ENCODE results near the gene COL4A3.
"Not testable (repeated sequence)": the region's sequence is repeated elsewhere in the genome, so short reads cannot be mapped to it uniquely, and the experiment has no call there.

The COL4A3 gene

DNA sequence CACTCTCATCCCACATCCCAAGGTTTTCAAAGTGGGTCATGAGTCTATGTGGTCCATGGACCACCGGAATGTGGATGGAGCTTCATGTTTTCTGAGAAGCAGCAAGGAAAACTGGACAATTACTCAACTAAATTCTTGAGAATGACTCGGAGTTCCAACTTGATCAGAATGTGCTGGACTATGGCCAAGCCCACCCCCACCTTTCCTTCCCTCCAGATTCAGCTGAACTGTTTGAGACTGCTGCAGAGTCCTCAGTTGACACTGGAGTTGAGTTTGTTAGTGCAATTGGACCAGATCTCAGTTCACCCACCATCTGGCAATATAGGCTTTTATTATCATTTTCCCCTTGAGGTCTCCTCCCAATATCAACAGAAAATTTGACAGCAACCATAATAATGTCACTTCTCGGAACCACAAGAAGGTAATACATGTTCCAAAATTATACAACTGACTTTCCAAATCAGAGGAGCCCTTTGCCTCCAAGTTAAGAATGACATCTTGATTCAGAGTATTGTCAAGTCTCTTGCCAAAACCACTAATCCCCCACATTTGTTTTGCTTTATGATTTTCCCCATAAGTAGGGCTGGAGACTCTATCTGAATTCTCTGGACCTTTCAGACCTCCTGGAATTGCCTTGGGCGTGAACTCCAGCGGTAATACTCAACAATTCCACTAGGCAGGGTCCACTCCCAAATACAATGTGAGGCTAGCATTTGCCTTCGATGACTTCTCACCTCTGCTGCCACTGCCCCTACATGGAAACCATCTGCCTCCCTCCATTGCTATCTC, 9.2 kb upstream of the COL4A3 start:
- no peak for DNase-seq (ENCODE audit: low read depth in 2 of 2)

DNA sequence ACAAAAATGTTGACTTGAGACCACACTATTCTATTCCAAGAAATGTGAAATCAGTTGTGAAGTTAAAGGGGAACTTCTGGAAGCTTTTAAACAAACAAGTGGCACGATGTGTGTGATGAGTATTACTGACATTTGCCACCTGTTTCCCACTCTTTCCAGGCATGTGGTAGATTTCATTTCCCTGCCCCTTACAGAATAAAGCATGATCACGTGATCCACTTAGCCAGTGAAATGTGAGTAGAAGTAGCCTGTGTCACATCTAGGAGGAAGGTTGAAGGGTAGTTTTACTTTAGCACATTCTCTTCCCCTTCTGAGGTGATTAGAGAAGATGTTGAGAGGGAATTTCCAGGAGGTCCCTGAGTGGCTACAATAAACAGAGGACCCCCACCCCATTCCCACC, 4.3 kb upstream of the COL4A3 start:
- no peak for DNase-seq (ENCODE audit: low read depth in 2 of 2)

DNA sequence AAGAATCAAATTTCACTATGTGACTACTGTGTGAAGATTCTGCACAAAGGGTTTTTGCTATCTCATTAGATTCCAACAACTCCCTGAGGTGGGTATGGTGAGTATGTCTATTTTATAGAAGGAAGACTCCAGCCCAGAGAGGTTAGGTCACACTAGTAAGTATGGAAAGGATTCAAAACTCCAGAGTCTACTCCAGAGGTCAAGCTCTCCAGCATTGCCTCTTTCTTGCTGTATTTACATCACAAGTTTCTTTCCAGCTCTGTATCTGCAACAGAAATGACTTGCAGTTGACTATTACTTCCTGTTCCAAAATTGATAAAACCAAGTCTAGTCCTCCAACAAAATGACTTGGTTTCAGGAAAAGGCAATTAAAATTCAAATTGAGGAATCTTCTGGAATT, 2.5 kb upstream of the COL4A3 start:
- DNase-seq (ENCODE audit: low read depth in 2 of 2), result no peak

DNA sequence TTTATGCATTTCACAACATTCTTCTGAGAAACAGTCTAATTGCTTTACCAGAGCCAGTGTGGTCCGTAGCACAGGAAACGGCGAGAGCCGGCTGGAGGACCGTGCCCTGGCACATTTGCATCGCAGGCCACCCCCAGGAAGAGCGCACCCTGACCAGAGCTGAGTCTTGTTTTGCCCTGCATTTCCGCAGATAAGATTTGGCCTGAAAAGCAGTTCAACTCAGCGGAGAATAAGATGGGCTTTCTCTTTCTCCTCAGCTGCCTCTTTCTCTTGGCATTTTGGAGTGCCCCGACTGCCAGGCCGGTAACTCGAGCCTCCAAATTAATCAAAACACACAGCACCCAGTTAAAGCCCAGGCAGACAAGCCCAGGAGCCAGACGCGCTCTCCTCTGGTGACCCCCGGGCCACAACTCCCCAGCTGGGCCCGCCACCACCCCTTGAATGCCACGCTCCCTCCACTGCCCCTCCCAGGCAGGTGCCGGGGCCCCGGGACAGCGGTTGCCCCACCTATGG, 883 bp upstream of the COL4A3 start:
- DNase-seq (ENCODE audit: low read depth in 2 of 2), result no peak

DNA sequence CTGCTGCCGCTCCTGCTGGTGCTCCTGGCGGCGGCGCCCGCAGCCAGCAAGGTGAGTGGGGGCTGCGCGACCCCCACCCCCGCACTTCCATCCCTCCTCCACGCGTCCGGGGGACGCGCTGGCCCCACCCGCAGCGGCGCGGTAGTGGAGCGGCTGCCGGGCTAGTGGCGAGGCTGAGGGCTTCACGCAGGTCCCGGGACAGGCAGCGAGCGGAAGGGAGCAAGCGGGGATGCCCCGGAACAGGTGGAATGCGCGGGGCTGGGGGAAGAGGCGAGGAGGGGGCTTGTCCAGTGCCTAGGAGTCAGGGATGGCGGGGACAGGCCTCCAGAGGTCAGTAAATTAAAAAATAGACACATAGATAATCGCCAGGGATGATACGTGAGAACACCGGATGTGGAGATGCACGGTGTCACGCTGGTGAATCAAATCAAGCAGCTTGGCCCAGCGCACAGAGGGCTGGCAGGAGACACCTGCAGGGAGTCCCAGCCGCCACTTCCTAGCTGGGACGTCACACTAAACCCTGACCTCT, 403 bp downstream of the COL4A3 start:
- no peak for DNase-seq (ENCODE audit: low read depth in 2 of 2)

DNA sequence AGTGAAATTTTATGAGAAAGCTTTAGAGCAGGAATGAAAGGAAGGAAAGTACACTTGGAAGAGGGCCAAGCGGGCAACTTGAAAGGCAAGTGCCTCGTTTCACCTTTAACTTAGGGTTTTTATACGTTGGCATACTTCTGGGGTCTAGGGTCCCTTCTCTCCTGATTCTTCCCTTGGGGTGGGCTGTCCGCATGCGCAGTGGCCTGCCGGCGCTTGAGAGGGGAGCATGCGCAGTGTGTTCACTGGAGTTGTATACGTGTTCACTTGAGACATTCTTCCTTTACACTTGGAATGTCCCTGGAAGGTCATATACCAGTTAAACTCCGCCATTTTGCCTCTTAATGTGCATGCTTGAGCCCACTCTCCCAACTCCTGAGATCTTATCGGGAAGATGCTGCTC, 7.4 kb downstream of the COL4A3 start:
- not testable (repeated sequence) for DNase-seq (ENCODE audit: low read depth in 2 of 2)

DNA sequence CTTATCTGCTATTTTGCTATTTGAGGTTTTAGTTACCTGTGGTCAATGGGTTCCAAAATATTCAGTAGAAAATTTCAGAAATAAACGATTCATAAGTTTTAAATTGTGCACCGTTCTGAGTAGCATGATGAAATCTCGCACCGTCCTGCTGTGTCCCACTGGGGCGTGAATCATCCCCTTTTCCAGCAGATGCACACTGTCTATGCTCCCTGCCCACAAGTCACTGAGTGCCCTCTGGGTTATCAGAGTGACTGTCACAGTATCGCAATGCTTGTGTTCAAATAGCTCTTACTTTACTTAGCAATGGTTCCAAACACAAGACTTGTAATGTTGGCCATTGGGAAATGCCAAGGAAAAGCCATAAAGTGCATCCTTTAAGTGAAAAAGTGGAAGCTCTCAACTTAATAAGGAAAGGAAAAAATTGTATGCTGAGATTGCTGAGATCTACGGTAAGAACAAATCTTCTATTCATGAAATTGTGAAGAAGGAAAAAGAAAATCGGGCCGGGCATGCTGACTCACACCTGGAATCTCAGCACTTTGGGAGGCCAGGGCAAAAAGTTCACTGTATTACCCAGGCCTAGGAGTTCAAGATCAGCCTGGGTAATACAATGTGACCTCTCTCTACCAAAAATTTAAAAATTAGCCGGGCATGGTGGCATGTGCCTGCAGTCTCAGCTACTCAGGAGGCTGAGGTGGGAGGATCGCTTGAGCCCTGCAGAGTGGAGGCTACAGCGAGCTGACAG, 13.3 kb downstream of the COL4A3 start:
- no peak for DNase-seq (ENCODE audit: low read depth in 2 of 2)

DNA sequence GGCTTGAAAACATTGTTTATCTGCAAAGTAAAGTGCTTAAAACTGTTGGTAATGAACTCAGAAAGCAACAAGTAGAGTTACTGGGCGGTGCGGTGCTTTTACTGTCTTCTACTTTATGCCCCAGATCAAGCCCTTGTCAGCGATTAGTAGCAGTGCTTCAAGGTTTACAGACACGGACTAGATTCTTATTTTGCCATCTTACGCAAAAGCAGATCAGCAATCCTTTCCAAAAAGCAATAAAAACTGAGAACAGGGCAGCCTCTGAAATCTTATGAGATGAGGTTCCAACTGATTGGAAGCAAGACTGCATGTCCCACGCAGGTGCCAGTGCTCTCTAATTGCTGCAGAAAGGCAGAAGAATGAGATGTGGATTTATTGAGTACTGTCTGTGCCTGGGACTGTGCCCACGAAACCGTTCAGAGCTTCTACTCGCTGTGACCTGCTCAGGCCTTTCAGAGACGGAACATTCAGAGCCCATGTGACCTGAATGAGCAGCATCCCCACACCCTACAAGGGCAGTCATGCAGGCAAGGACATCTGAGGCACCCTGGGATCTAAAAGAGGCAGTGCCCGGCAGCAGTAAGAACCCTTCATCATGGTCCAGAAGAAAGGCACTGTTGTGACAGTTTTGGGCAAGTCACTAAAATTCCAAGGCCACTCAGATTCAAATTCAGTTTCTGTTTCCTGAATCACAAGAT, 15.7 kb downstream of the COL4A3 start:
- DNase-seq (ENCODE audit: low read depth in 2 of 2), result no peak

DNA sequence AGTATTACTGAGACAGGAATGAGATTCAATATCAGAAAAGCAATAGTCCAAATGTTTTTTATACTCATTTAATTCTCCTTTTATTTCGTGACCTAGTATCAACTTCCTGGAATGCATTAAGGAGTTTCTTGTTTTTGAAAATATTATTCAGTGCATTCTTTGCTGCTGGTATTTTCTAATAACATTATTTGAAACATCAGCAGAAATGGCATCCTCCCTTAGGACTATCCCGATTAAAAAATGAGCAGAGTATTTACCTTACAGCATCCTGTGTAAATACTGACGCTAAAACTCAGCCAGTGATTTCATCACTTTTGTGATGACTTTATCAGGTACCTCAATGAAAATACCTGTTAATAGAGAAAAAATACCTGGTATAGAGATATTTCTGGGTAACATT, 16.3 kb downstream of the COL4A3 start:
- no peak for DNase-seq (ENCODE audit: low read depth in 2 of 2)

DNA sequence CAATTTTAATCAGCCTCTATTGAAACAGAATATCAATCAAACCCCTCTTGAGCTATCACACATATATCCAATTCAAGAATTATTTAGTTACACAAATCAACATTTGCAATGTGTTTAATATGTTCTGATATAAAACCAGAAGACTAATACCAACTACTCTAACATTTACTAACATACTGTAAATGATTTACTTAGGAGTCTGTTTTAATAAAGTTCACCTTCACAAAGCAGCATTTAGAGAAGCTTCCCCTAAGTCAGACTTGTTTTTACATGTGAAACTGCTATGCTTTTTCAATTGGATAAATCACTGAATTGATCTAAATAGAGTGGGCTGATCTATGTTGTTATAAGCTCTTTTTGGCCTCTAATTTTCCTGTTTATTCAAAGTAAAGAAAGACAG, 18.3 kb downstream of the COL4A3 start:
- no peak for DNase-seq (ENCODE audit: low read depth in 2 of 2)

DNA sequence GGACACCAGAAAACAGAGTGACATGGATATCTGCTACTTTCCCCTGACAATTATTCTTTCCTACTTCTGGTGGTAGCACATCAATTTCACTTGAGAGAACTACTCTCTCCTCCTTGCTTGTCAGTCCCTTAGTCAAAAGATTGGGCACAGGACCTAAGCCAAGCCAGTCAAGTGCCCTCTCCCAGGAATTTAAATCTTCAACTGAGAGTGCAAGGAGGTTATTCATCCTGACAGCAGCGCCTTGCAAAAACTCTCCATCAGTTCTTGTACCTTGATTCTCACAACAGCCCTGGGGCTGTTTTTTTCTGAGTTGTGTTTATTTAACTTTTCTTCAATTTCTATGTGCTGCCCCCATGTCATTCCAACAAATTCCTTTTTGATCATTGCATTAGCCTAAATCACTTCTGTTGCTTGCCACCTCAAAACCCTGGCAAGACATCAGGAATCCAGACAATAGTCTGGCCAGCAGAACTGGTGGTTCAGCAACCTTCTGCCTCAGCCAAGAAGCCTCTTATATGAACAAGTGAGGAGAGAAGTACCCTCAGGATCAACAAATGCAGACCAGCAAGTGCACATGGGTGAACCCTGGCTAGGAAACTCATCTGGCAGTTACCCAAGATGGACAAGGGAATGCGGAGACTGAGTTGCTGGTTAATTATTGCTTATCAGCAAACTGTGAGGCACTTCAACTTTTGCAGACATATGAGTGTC, 19.4 kb downstream of the COL4A3 start:
- DNase-seq (ENCODE audit: low read depth in 2 of 2), result no peak

DNA sequence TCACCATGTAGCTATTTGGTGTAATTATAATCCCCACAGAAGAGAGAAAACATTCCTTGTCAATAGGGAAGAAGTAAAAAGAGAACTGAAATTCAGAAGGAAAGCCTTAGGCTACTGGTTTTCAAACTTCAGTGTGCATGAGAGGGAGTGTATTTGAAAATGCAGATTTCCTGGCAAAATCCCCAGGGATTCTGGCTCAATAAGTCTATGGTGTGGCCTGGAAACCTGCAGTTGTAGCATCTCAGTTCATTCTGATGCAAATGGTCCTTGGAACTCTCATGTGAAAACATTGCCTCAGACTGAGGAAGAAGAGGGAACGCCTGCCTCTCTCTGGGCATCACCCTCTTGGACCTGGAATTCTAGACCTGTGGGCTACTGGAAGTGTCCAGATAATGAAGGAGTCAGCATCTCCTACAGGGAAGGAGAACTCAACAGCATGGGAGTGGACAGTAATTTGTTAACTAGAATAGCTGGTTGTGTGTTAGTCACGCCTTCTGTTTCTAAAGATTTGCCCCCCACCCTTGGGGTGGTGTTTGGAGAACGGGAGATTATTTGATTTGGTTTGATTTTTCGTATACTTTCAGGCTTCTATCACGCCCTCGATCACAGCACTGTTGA, 21.3 kb downstream of the COL4A3 start:
- DNase-seq (ENCODE audit: low read depth in 2 of 2), result no peak

DNA sequence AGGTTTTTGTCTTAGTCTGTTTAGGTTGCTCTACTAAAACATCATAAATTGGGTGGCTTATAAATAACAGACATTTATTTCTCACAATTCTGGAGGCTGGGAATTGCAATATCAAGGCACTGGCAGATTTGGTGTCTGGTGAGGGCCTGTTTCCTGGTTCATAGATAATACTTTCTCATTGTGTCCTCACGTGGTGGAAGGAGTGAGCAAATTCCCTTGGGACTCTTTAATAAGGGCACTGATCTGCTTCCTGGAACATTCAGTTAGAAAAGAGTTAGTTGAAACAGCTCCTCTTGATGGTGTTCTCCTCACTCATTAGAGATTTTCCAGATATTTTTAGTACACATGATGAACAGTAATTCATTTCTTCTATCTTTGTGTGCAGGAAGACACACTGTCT, 22.3 kb downstream of the COL4A3 start:
- DNase-seq (ENCODE audit: low read depth in 2 of 2), result no peak

DNA sequence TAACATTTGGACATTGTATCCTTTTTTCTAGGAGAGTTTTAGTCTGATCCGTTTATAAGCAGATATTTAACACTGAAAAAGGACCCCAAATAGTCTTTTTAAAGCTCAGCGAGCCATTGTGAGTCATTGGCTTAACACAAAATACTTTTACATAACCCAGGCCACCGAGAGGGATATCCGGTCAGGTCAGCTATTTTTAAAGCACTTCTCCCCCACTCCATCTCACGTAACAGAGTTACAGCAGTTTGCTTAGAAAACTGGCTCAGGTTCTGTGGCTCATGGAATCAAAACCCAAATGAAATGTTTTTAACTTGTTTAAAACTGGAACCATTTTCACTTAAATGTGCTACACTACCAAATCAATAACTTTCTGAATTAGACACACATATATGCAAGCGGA, 23.9 kb downstream of the COL4A3 start:
- DNase-seq (ENCODE audit: low read depth in 2 of 2), result no peak

DNA sequence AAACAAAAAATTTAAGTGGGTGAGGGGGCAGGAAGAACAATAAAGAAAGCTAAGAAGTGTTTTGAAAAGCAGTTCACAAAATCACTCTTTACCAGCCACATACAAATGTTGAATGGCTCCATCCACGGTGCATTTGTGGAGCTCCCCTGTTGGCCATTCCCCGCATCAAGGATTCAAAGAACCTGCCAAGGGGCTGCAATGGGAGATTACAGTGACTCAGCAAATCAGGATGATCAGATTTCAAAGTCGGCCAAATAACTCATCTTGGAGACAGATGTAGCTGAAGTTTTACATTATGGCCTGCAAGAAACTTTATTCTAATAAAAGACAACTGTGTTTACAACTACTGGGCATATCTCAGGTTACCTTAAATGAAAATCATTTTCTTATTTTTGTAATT, 26.9 kb downstream of the COL4A3 start:
- DNase-seq (ENCODE audit: low read depth in 2 of 2), result no peak

DNA sequence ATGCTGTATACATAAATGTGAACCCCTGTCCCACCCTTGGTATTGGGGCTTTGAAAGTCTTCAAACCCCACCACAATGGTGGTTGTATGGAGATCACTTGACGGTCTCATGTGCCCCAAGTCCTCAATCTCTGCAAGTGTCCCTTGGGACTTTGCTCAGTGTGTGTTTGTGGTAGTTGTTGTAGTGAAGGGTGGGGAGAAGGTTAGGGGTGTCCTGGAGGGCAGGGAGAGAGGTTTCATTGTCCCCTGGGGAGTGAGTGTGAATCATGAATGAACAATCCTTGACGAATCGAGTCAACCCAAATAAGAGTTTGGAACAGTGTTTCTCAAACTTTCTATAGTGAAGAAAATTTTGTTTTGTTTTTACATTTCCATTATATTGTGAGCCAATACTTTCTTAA, 28.1 kb downstream of the COL4A3 start:
- DNase-seq (ENCODE audit: low read depth in 2 of 2), result no peak

DNA sequence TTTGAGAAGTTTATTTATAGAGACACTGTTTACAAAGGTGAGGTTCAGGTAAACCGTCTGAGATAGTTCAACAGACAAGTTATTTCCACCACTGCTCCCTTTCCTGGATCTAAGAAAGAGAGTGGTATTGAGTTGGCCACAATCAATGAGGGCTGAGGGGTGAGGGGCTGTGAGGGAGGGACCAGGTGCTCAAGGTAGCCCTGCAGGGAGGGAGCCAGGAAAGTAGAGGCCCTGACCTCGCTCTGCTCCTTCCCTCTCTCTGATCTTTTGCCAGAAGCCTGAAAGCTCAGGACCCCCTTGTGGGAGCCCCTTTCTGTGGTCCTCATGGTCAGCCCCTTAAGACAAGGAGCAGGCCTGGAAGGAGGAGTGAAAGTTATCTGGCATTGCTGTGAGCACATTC, 29.8 kb downstream of the COL4A3 start:
- no peak for DNase-seq (ENCODE audit: low read depth in 2 of 2)

DNA sequence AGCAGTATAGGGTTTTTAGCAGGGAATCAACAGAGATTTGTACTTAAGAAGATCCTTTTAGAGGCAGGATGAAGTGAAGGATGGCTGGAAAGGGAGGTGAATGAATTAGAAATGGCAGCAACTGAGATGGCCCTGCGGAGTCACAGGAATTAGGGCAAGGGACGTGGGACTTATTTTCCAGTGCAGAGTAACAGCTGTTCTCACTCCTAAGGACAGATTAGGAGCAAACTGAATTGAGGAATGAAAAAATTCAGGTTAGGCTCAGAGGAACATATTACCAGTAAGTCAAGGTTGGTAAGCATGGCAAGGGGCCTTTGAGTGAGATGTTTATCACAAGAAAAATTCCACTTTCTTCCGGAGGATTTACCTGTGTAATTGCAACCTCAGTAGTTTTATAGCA, 34.4 kb downstream of the COL4A3 start:
- DNase-seq (ENCODE audit: low read depth in 2 of 2), result no peak

DNA sequence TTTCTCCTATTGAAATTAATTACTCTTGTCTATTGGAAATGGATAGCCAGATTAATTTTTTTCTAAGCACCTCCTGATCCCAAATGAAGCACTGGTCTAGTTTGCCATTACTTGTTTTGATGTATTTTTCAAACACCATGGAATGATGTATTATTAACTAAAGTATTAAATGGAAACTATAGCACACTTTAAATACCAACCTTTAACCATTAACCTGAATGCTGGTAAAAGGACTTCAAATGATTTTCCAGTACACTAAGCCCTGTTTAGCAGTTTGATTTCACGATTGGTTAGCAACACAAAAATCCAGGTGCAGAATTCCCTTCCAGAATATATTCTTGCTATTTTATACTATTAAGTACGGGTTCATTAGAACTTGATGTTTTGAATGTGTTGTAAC, 37.3 kb downstream of the COL4A3 start:
- no peak for DNase-seq (ENCODE audit: low read depth in 2 of 2)

DNA sequence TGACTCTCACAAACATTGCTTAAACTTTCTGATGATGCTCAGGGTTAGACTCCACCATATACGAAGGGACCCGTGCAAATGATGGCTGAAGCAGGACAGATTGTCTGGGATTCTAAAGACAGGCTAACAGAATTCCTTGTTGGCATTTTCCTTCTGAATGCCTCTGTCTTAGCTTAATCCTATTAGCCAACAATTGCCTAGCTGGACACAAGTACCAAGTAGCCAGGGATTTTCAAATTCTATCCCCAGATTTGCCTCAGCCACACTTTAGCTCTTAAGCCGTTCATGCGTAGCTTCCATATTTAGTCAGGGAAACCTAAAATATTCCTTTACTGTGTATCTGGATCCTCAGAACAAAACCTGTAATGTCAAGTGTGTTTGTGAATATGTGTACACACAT, 40.0 kb downstream of the COL4A3 start:
- no peak for DNase-seq (ENCODE audit: low read depth in 2 of 2)

DNA sequence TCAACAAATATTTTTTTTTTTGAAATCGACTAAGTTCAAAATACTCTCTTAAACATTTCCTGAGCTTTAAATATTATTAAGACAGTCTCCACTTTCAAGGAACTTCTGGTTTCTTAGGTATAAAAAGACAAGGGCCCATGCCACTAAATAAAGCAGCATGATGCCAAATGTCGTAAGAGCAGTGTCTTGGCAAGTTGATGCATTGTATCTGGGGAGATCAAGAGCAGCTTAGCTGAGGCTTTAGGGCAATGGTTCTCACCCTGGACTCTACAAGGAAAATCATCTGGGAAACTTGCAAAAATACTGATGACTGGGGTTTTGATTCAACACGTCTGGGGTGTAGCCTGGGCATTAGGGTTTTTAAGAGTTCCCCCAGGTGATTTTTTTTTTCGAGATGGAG, 41.3 kb downstream of the COL4A3 start:
- no peak for DNase-seq (ENCODE audit: low read depth in 2 of 2)
